Measurements from ENCODE around the gene RRM1. TPM values are rescaled to one million over a fixed set of nuclear protein-coding genes. Genes with fewer than 3 reads are reported as not detected.

RRM1 gene
- total RNA-seq, 1 experiment from 2014 or later, result 136 TPM

GRCh38 chr11:4068962-4069361 is 25.6 kb upstream of the RRM1 start:
- H3K4me3 Mint-ChIP-seq (ENCODE audit: unreplicated experiment), result no peak overlapping the region
- ChIA-PET POLR2A (no interaction called here), CTCF (interaction anchor here (1.7 kb wide), 2 partner anchors 214 to 220 kb away, joined by 3 to 7 read pairs; partner anchors contain the start of gene STIM1)
- no peak overlapping the region for H3K4me3 ChIP-seq (ENCODE audit: low read depth, low read length)
- intact Hi-C loops (cut with micrococcal nuclease; ENCODE audit: unreplicated experiment), result no loop called here
- no peak for TF ChIP-seq CTCF (IDR thresholded peaks at IDR 0.05; ENCODE audit: insufficient read depth in 1 of 2, low read depth in 1 of 2, low read length in 1 of 2, severe bottlenecking in 1 of 2, unreplicated experiment in 1 of 2)
- no peaks in the 10 kb centered on the region for H3K36me3 ChIP-seq (ENCODE audit: control insufficient read depth, insufficient read depth, low read length)
- DNase-seq, result no peak
- H3K4me1 ChIP-seq, result peaks cover 19% of the 10 kb centered on the region; the same call in 1 of the 2 replicates
- peaks cover under 1% of the 10 kb centered on the region for H3K36me3 Mint-ChIP-seq (ENCODE audit: insufficient read depth, unreplicated experiment)
- H3K27me3 Mint-ChIP-seq (ENCODE audit: insufficient read depth, unreplicated experiment), result no peaks in the 10 kb centered on the region
- BruUV-seq (replicated peaks), result no TSS peak
- H3K4me1 Mint-ChIP-seq (ENCODE audit: low read depth, unreplicated experiment), result peaks cover 26% of the 10 kb centered on the region
- H3K27ac Mint-ChIP-seq (ENCODE audit: unreplicated experiment), result no peak overlapping the region
- no peaks in the 10 kb centered on the region for H3K27me3 ChIP-seq (replicated peaks; ENCODE audit: control insufficient read depth, insufficient read depth, low read length)
- H3K9me3 Mint-ChIP-seq (ENCODE audit: unreplicated experiment), result no peaks in the 10 kb centered on the region
- no peaks in the 10 kb centered on the region for H3K9me3 ChIP-seq

- H3K36me3 ChIP-seq (ENCODE audit: control insufficient read depth, insufficient read depth, low read length), result no peaks in the 10 kb centered on the region
- H3K4me3 ChIP-seq (ENCODE audit: low read depth, low read length), result no peak overlapping the region
- no peak for TF ChIP-seq CTCF (IDR thresholded peaks at IDR 0.05; ENCODE audit: insufficient read depth in 1 of 2, low read depth in 1 of 2, low read length in 1 of 2, severe bottlenecking in 1 of 2, unreplicated experiment in 1 of 2)
- no peaks in the 10 kb centered on the region for H3K27me3 ChIP-seq (replicated peaks; ENCODE audit: control insufficient read depth, insufficient read depth, low read length)
- H3K4me1 ChIP-seq, result no peaks in the 10 kb centered on the region
- no peak for DNase-seq
- ChIA-PET POLR2A (no interaction called here), CTCF (interaction anchor here (0.9 to 4.1 kb wide), 7 partner anchors 16 to 263 kb away, joined by 3 to 81 read pairs (median 15); partner anchors contain the start of genes PGAP2, RHOG and STIM1)
- H3K27ac Mint-ChIP-seq (ENCODE audit: unreplicated experiment), result no peak overlapping the region
- no peak overlapping the region for H3K4me3 Mint-ChIP-seq (ENCODE audit: unreplicated experiment)
- intact Hi-C loops (cut with micrococcal nuclease; ENCODE audit: unreplicated experiment), result loop anchor here (10.0 kb wide), 2 partner anchors 117 to 147 kb away; no protein-coding TSS in a partner anchor
- H3K9me3 ChIP-seq, result no peaks in the 10 kb centered on the region
- no TSS peak for BruUV-seq (replicated peaks)
- H3K9me3 Mint-ChIP-seq (ENCODE audit: unreplicated experiment), result no peaks in the 10 kb centered on the region
- H3K27me3 Mint-ChIP-seq (ENCODE audit: insufficient read depth, unreplicated experiment), result no peaks in the 10 kb centered on the region
- peaks cover 6% of the 10 kb centered on the region for H3K4me1 Mint-ChIP-seq (ENCODE audit: low read depth, unreplicated experiment)
- peaks cover 6% of the 10 kb centered on the region for H3K36me3 Mint-ChIP-seq (ENCODE audit: insufficient read depth, unreplicated experiment)
Observed at GRCh38 chr11:4071325-4071724, 23.3 kb upstream of the RRM1 start.

- BruUV-seq (replicated peaks), result no TSS peak
- no peaks in the 10 kb centered on the region for H3K36me3 ChIP-seq (ENCODE audit: control insufficient read depth, insufficient read depth, low read length)
- peaks cover under 1% of the 10 kb centered on the region for H3K4me1 Mint-ChIP-seq (ENCODE audit: low read depth, unreplicated experiment)
- no peaks in the 10 kb centered on the region for H3K27me3 Mint-ChIP-seq (ENCODE audit: insufficient read depth, unreplicated experiment)
- ChIA-PET POLR2A (interaction anchor here (1.5 kb wide), 1 partner anchor 230 kb away, joined by 4 read pairs; no protein-coding TSS in a partner anchor), CTCF (interaction anchor here (0.7 to 4.1 kb wide), 10 partner anchors 17 to 263 kb away, joined by 3 to 81 read pairs (median 4); partner anchors contain the start of genes PGAP2, RHOG and STIM1)
- no peak for TF ChIP-seq CTCF (IDR thresholded peaks at IDR 0.05; ENCODE audit: insufficient read depth in 1 of 2, low read depth in 1 of 2, low read length in 1 of 2, severe bottlenecking in 1 of 2, unreplicated experiment in 1 of 2)
- H3K9me3 Mint-ChIP-seq (ENCODE audit: unreplicated experiment), result no peaks in the 10 kb centered on the region
- H3K27ac Mint-ChIP-seq (ENCODE audit: unreplicated experiment), result no peak overlapping the region
- peak in 1 of 2 experiments; percentile 26 for DNase-seq
- no peak overlapping the region for H3K4me3 Mint-ChIP-seq (ENCODE audit: unreplicated experiment)
- H3K36me3 Mint-ChIP-seq (ENCODE audit: insufficient read depth, unreplicated experiment), result peaks cover 6% of the 10 kb centered on the region
- H3K4me1 ChIP-seq, result no peaks in the 10 kb centered on the region
- H3K27me3 ChIP-seq (replicated peaks; ENCODE audit: control insufficient read depth, insufficient read depth, low read length), result no peaks in the 10 kb centered on the region
- intact Hi-C loops (cut with micrococcal nuclease; ENCODE audit: unreplicated experiment), result loop anchor here (1.0 to 10.0 kb wide), 7 partner anchors 53 to 264 kb away; partner anchors contain the start of gene PGAP2
- H3K4me3 ChIP-seq (ENCODE audit: low read depth, low read length), result no peak overlapping the region
- no peaks in the 10 kb centered on the region for H3K9me3 ChIP-seq
Observed at GRCh38 chr11:4071914-4072313, 22.7 kb upstream of the RRM1 start.
